NCI-H1436 (cell line): ENCODE measurements around the gene PCNX2.

Experiments
- DNase-seq: peaks from one replicate; lab custom pipeline; 2025; lab: John Stamatoyannopoulos, UW

The PCNX2 gene

DNA sequence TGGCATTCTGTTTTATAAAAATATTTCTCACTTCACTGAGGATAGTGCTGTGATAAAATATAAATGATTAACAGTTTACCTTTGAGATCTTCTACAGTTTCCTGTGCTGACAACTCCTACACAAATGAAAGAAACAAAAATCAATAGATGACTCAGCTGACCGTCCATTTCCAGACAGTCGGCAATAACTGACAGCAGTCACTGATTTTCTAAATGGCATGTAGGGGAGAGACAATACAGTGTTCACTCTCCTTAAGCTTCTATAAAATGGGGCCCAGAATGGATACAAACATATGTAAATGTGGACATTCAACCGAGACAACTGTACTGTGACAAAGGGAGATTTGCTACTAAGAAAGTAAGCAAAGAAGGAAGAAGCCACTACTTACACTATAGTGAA is 34.3 kb downstream of the PCNX2 start:
- no peak for DNase-seq

- DNase-seq, result no peak
Observed at GRCh38 chr1:233257786-233258185, 37.7 kb downstream of the PCNX2 start.

- no peak for DNase-seq
Observed at GRCh38 chr1:233256789-233257188, 38.7 kb downstream of the PCNX2 start.

DNA sequence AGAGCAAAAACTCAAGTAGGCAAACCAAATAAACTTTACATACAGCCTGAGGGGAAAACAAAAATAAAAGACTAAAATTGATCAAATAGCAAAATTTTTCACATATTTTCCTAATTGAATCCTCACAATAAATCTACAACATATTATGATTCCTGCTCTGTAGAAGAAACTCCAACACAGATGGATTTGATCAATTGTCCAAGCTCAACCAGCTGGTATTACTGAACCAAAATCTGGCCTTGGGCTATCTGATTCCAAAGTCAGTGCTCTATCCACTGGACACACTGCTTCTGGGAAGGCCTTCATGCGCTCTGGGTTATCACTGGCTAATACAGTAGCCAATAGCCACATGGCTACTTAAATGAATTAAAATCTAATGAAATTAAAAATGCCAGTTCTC is 39.3 kb downstream of the PCNX2 start:
- DNase-seq, result no peak

DNA sequence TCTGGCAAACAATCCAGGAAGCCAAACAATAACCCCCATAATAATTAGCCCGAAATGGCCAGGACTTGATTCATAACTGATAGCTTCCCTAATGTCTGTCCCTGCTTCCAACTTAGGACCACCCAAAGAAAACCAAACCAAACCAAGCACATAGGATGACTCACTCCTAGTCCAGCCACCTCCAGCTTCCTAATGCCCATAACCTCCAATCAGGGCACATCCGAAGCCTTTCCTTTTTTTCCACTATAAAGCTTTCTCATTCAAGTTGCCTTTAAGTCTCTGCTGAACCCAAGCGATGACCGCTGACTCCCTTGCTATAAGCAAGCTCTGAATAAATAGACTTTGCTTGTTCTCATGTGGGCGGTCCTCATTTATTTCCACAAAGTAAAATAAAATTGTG is 40.4 kb downstream of the PCNX2 start:
- no peak for DNase-seq

GRCh38 chr1:233253832-233254331 is 41.6 kb downstream of the PCNX2 start:
- no peak for DNase-seq

- DNase-seq, result no peak
Observed at GRCh38 chr1:233253231-233253831, 42.2 kb downstream of the PCNX2 start.

DNA sequence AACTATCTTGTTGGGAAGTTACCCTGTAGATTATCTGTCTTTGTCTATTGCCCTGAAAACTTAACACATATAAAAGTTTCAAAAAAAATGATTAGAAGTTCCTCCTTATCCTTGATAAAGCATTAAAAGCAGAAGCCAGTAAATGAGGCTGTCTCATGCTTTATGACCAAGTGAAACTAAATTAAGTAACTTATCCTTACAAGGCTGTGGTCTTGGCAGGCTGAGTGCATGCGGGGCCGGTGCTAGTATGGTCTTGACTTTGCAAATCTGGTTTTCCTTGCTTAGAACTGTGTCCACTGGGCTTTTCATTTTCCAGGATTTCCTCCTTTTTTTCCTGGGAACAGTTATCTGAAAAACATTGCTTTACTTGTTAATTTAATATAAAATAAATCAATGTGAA is 43.1 kb downstream of the PCNX2 start:
- DNase-seq, result no peak

GRCh38 chr1:233251201-233251720 is 44.3 kb downstream of the PCNX2 start:
- no peak for DNase-seq

DNA sequence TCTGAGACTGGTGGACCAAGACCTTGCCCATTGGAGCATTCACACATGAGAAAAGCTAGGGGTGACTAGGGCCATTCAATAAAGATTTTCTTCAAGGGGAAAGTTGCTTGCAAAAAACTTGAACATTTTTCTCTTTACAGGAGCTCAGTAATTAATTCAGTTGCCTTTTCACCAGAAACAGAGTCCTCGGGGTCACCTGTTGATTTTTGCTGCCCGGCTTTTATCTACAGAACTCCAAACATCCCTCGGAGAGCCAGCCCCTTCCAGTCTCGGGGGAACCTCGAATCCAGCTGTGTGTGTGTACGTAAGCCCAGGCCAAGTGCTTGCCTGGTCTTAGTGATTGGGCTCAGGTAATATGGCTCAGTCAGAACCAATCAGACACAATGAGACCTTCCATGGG is 47.5 kb downstream of the PCNX2 start:
- no peak for DNase-seq

- DNase-seq, result no peak
Observed at GRCh38 chr1:233246965-233247364, 48.6 kb downstream of the PCNX2 start.

DNA sequence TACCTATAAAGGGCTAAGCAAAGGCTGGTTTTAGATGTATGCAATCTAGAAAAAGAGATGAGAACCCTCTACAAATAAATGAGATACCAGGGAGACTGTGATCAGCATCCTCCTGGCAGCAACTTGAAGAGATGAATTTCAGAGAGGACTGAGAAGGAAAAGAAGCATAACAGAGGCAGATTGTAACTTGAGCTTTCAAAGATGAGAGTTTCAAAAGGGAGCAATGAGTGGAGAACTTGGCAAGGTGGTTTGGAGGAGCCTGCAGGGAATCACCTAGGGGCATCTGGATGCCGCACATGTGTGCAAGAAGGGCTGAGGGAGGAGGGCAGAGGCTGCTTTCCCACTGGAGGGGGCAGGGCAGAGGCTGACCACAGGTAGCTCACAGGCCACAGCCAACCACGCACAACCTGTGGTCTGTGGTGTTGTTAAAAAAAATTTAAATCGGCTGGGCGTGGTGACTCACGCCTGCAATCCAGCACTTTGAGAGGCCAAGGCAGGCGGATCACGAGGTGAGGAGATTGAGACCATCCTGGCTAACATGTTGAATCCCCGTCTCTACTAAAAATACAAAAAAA is 50.2 kb downstream of the PCNX2 start:
- DNase-seq, result no peak

GRCh38 chr1:233244183-233244582 is 51.3 kb downstream of the PCNX2 start:
- DNase-seq, result no peak

- DNase-seq, result no peak
Observed at GRCh38 chr1:233242827-233243483, 52.6 kb downstream of the PCNX2 start.

GRCh38 chr1:233241759-233242158 is 53.8 kb downstream of the PCNX2 start:
- no peak for DNase-seq

GRCh38 chr1:233240829-233241682 is 54.5 kb downstream of the PCNX2 start:
- DNase-seq, result peak; percentile 1

GRCh38 chr1:233240371-233240770 is 55.2 kb downstream of the PCNX2 start:
- no peak for DNase-seq

- no peak for DNase-seq
Observed at GRCh38 chr1:233238884-233239431, 56.6 kb downstream of the PCNX2 start.

DNA sequence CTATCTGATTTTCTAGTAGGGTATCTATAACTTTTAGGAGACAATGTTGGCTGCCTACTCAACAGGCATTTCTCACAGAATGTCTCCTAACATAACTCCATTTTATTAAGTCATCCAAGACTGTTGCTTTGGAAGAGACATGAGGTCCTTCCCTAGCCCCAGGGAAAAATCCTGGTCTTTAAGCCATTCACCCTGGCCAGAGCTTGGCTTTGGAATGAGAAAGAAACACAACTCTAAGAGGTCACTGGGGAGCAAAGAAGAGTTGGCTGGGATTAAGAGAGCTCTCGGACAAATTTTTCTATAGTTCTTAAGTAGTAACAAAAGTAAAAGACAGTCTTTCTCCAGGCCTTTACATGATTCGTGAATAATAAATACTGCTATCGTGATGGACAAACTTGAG is 57.9 kb downstream of the PCNX2 start:
- no peak for DNase-seq

- no peak for DNase-seq
Observed at GRCh38 chr1:233233508-233234040, 62.0 kb downstream of the PCNX2 start.

GRCh38 chr1:233230011-233230410 is 65.5 kb downstream of the PCNX2 start:
- no peak for DNase-seq

GRCh38 chr1:233229288-233229687 is 66.2 kb downstream of the PCNX2 start:
- no peak for DNase-seq
